K562 (cell line): ENCODE results near the gene SPDYA. TPM values are rescaled to one million over a fixed set of nuclear protein-coding genes. Genes with fewer than 3 reads are reported as not detected.

Experiments used
- CCNT2 ChIP-seq: IDR thresholded peaks from 2 replicates; pipeline ENCODE4 v1.6.1; 2011; ENCODE audit warnings: borderline replicate concordance, low read depth, mild to moderate bottlenecking, moderate library complexity, mixed read lengths, low read length; ENCODE audit not compliant: insufficient read length; ENCODE audit errors: extremely low read depth
- CREB1 ChIP-seq, 2 experiments: sonication (generic) in 1 of 2; formaldehyde crosslinking in 1 of 2; IDR thresholded peaks; 2 replicates each; pipeline versions ENCODE4 v1.6.1 to v1.8.0; 2012 to 2022; ENCODE audit warnings: inconsistent platforms in 1 of 2, mild to moderate bottlenecking in 1 of 2, missing genetic modification reagents in 1 of 2, moderate library complexity in 1 of 2
- E2F4 ChIP-seq: sonication (generic); formaldehyde crosslinking; IDR thresholded peaks from 2 replicates; pipeline ENCODE4 v1.8.0; 2022; ENCODE audit warnings: mild to moderate bottlenecking, low read depth, missing genetic modification reagents
- EGR1 ChIP-seq: fragments of 450-650 bp; conservative IDR thresholded peaks from 2 replicates; pipeline ENCODE4 v1.6.1; 2017; ENCODE audit warnings: mild to moderate bottlenecking
- ELF1 ChIP-seq: fragments of 200-800 bp; sonication (Bioruptor generic); IDR thresholded peaks from 2 replicates; pipeline ENCODE4 v1.6.1; 2016; ENCODE audit warnings: missing genetic modification characterization, missing compliant biosample characterization
- ELF2 ChIP-seq: fragments of 250-450 bp; sonication (Bioruptor Pico); IDR thresholded peaks from 2 replicates; pipeline ENCODE4 v1.5.0; 2021; ENCODE audit warnings: mild to moderate bottlenecking
- GATA2 ChIP-seq: sonication (generic); formaldehyde crosslinking; IDR thresholded peaks from 2 replicates; pipeline ENCODE4 v1.4.0; 2020; ENCODE audit warnings: mild to moderate bottlenecking, missing genetic modification reagents
- GMEB1 ChIP-seq: fragments of 250-450 bp; sonication (Bioruptor Pico); IDR thresholded peaks from 2 replicates; pipeline ENCODE4 v1.4.0; 2020; ENCODE audit warnings: mild to moderate bottlenecking
- HNRNPLL ChIP-seq: fragments of 200-400 bp; formaldehyde crosslinking; IDR thresholded peaks from 2 replicates; pipeline ENCODE4 v1.6.1; 2017; ENCODE audit warnings: low read length, low read depth, mild to moderate bottlenecking; ENCODE audit not compliant: poor library complexity, severe bottlenecking
- KDM4B ChIP-seq, 2 experiments: fragments of 450-650 bp in 1 of 2; sonication (generic) in 1 of 2; IDR thresholded peaks; 2 replicates each; pipeline ENCODE4 v1.6.1; 2016 to 2017; ENCODE audit warnings: borderline replicate concordance in 2 of 2, antibody characterized with exemption in 1 of 2, low read depth in 1 of 2, mild to moderate bottlenecking in 1 of 2
- MAX ChIP-seq: sonication (generic); formaldehyde crosslinking; IDR thresholded peaks from 2 replicates; pipeline ENCODE4 v1.9.0; 2022; ENCODE audit warnings: mild to moderate bottlenecking, missing genetic modification reagents
- NCOR1 ChIP-seq: fragments of 450-650 bp; IDR thresholded peaks from 2 replicates; pipeline ENCODE4 v1.6.1; 2016; ENCODE audit warnings: mild to moderate bottlenecking, moderate library complexity
- NR2F6 ChIP-seq: fragments of 450-650 bp; formaldehyde crosslinking; IDR thresholded peaks from 2 replicates; pipeline ENCODE4 v1.4.0; 2020; ENCODE audit warnings: mild to moderate bottlenecking
- PCBP2 ChIP-seq: fragments of 200-400 bp; formaldehyde crosslinking; IDR thresholded peaks from 2 replicates; pipeline ENCODE4 v1.6.1; 2018; ENCODE audit warnings: low read length, low read depth, mild to moderate bottlenecking, moderate library complexity; ENCODE audit not compliant: poor library complexity, severe bottlenecking
- POLR2AphosphoS5 ChIP-seq: IDR thresholded peaks from 2 replicates; pipeline ENCODE4 v1.6.1; 2011; ENCODE audit warnings: mild to moderate bottlenecking, low read depth, low read length, moderate library complexity; ENCODE audit not compliant: control insufficient read depth, insufficient read depth
- PPARD ChIP-seq: fragments of 250-450 bp; sonication (Bioruptor Pico); IDR thresholded peaks from 2 replicates; pipeline ENCODE4 v1.8.0; 2022; ENCODE audit warnings: inconsistent platforms, mild to moderate bottlenecking, moderate library complexity
- SMARCC2 ChIP-seq: fragments of 450-650 bp; IDR thresholded peaks from 2 replicates; pipeline ENCODE4 v1.6.1; 2017; ENCODE audit warnings: antibody characterized with exemption, moderate library complexity, mild to moderate bottlenecking, low read depth
- TRIM28 ChIP-seq: fragments of 450-650 bp; IDR thresholded peaks from 2 replicates; pipeline ENCODE4 v1.6.1; 2017
- ZBED1 ChIP-seq: IDR thresholded peaks from 2 replicates; pipeline ENCODE4 v1.6.1; 2014
- ZBTB8A ChIP-seq: fragments of 450-650 bp; IDR thresholded peaks from 2 replicates; pipeline ENCODE4 v1.6.1; 2018; ENCODE audit warnings: mild to moderate bottlenecking, moderate library complexity; ENCODE audit not compliant: partially characterized antibody
- ZNF57 ChIP-seq: fragments of 450-650 bp; formaldehyde crosslinking; IDR thresholded peaks from 2 replicates; pipeline ENCODE4 v1.4.0; 2020; ENCODE audit warnings: mild to moderate bottlenecking, moderate library complexity
- ZNF639 ChIP-seq, 2 experiments: fragments of 200-800 bp in 1 of 2; sonication (Bioruptor generic) in 1 of 2; sonication (generic) in 1 of 2; formaldehyde crosslinking in 1 of 2; IDR thresholded peaks in 1 of 2; conservative IDR thresholded peaks in 1 of 2; 2 replicates each; pipeline versions ENCODE4 v1.5.0 to v1.6.1; 2016 to 2020; ENCODE audit warnings: missing compliant biosample characterization in 1 of 2, missing genetic modification characterization in 1 of 2, missing genetic modification reagents in 1 of 2
- ZNF644 ChIP-seq: fragments of 200-800 bp; sonication (Bioruptor generic); IDR thresholded peaks from 2 replicates; pipeline ENCODE4 v1.6.1; 2016; ENCODE audit warnings: low read depth, missing genetic modification characterization, missing compliant biosample characterization
- polyA plus RNA-seq, 8 experiments: library from polyadenylated mRNA; depleted of rRNA in 4 of 8; stranded (reverse) in 5 of 8; unstranded in 3 of 8; fragments of >200 nt; fragmentation: Nextera tagmentation in 2 of 8; fragmentation: Illumina TruSeq in 1 of 8; extraction: Ambion mirVana in 2 of 8; extraction: Trizol in 1 of 8; gene quantifications; 2 replicates each; pipeline versions ENCODE4 v1.2.1 to v1.2.3, GENCODE V29; 2011 to 2014; ENCODE audit warnings: inconsistent platforms in 1 of 8, missing spikeins in 1 of 8
- total RNA-seq, 7 experiments: library from RNA; depleted of rRNA in 6 of 7; stranded (reverse); fragments of >200 nt in 6 of 7; fragmentation: Illumina TruSeq in 2 of 7; extraction: Trizol in 2 of 7; gene quantifications; 2 replicates each; pipeline versions ENCODE4 v1.2.1 to v1.2.3, GENCODE V29; 2011 to 2021; ENCODE audit warnings: low replicate concordance in 1 of 7

Gene SPDYA
- total and polyA plus RNA-seq, 9 of the 15 experiments (the other 6 are each of a cell fraction or from before 2014, with no cell fraction given), result 0.05 to 1.6 (median 0.30) TPM; not detected in 1

GRCh38 chr2:28870146-28870891, 59.7 kb downstream of the SPDYA start, which contains the start of gene TRMT61B (continued):
- peak; percentile 19; the same call in 1 of the 2 replicates for TF ChIP-seq SMARCC2
- TF ChIP-seq E2F4 (CRISPR knock-in tag), result peak; percentile 85; the same call in 1 of the 2 replicates
- TF ChIP-seq ELF1 (tag), result peak; percentile 89
- TF ChIP-seq NR2F6 (CRISPR knock-in tag), result no peak
- peak; percentile 95 for TF ChIP-seq MAX (CRISPR knock-in tag)
- TF ChIP-seq EGR1, result peak; percentile 65
- peak; percentile 72 for TF ChIP-seq GMEB1
- TF ChIP-seq GATA2 (CRISPR knock-in tag), result no peak
- TF ChIP-seq POLR2AphosphoS5, result peak; percentile 94
- peak; percentile 45; the same call in 1 of the 2 replicates for TF ChIP-seq ELF2 (CRISPR knock-in tag)
- TF ChIP-seq ZNF57, result 0 out of 2 replicates have a peak, but pooled peaks have one; percentile 46
- peak; percentile 100 for TF ChIP-seq CREB1 (IDR thresholded peaks at IDR 0.05)
- TF ChIP-seq CREB1 (CRISPR knock-in tag; IDR thresholded peaks at IDR 0.05), result peak; percentile 100
- TF ChIP-seq PPARD, result no peak
- TF ChIP-seq ZBED1, result 0 out of 2 replicates have a peak, but pooled peaks have one; percentile 71
- 0 out of 4 replicates have a peak, but pooled peaks of 1 of the 2 experiments have one; percentile 27 for TF ChIP-seq KDM4B (IDR thresholded peaks at IDR 0.05; ENCODE audit: borderline replicate concordance in 2 of 2, low read depth in 1 of 2)
- TF ChIP-seq ZNF644 (tag), result no peak; the same call in 1 of the 2 replicates
- TF ChIP-seq PCBP2, result no peak
- TF ChIP-seq ZBTB8A, result no peak
- peak; percentile 37; the same call in 1 of the 2 replicates for TF ChIP-seq NCOR1
- peak; percentile 80 for TF ChIP-seq HNRNPLL
- peak; percentile 70 for TF ChIP-seq CCNT2
- TF ChIP-seq ZNF639 (CRISPR knock-in tag; conservative IDR thresholded peaks at IDR 0.05 in 1 of 2, IDR thresholded peaks at IDR 0.05 in 1 of 2), result peak in 1 of 2 experiments; percentile 35; a peak in 1 of 4 replicates
- TF ChIP-seq TRIM28, result no peak
